Activated CD4-positive, alpha-beta T cell treated with anti-CD3 and anti-CD28 coated beads for 48 hours (primary cell): ENCODE measurements around the gene CACNG5.

Experiments used
- DNase-seq: peaks from one replicate; pipeline ENCODE4 v3.0.0-alpha.2; 2020

CACNG5 gene

DNA sequence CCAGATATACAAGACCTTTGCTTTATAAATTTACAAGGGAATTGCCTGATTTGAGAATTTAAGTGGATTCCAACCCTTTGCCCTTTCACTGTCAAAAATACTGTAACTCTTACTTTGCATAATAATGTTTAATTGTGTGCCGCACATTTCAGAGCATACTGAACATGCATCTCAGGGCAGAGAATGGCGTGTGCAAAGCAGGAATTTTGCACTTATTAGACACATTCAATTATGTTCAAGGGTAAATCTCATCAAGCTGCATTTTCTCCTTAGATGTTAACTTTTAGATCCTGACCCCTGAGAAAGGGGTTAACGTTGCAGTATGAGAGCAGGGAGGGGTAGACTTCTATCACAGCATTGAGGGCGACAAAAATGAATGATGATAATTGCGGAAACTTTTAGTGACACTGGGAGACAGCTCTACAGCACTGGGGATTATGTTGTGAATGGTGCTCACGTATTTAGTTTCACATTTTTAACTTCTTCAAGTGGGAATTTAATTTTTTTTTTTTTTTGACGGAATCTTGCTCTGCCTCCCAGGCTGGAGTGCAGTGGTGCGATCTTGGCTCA is 75.0 kb downstream of the CACNG5 start:
- no peak for DNase-seq

DNA sequence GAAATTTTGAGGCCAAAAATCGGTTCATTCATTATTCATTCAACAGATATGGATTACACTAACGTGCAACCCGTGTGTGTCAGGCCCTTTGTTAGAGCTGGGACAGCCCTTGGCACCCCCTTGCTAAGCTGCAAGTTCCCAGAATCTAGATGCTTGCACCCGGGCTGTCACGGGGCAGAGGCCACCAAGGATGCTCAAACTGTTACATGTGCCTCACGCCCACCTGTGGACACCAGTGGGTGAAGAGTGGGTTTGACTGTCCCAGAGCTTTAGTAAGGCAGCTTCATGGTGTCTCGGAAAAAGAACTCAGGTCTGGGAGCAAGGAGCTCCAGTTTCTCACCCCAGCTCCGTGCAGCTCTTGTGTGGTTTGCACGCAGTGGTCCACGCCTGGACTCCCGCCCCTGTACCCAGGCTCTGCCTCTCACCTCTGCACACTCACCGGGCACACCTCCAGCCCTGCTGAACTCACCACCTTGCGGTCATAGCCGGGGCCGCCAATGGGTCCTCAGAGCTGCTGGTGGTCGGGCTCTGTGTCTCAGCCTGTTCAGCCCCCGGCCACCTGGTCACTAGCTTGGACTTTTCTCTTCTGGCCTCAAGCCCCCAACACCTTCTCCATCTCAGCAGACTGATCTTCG is 75.9 kb downstream of the CACNG5 start:
- DNase-seq: no peak

DNA sequence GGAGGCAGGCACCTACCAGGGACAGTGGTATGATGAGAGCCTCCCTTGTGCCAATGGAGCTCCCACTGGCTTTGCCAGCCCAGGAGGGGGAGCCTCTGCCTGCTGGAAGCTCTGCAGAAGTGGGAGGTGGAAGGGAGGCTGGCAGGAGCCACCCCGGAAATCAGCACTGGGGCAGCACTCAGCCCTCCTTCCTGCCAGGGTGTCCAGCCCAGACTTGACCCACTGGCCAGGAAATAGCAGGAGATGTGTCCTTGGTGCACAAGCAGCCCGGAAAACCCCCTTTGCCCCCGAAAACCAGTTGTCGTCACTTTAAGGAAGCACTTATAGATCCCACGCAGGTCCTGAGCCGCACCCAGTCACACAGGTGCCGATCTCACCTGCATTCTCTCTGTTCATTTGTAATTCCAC is 80.3 kb downstream of the CACNG5 start:
- DNase-seq: no peak

DNA sequence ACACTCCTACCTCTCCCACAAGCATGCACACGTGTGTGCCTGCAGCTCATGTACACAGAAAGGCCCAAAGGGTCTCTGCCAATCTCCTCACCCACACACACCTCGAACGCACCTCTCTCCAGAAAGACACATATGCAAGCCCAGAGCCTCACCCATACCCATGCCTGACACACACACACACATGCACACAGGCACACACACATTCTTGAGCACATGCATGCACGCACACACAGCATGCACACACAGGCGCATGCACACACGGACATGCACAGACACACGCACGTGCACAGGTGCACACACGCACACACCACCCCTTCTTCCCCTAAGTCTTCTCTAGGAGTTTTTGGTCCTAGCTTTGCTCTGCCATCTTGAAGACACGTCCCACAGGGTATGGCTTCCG is 80.9 kb downstream of the CACNG5 start:
- DNase-seq: no peak

DNA sequence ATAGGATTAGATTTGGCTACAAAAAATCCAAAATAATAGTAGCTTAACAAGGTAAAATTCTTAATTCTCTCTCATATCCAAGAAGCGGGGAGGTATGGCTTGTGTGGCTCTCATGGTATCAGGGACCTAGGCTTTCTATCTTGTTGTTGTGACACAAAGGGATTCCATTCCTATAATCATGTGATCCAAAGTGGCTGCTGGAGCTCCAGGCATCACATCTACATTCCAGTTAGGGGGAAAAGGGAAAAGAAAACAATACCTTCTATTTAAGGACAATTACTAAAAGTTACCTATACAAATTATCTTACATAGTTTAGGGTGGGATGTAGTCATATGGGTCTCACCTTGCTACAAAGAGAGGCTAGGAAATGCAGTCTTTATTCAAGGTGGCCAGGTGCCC is 82.0 kb downstream of the CACNG5 start:
- no peak for DNase-seq

DNA sequence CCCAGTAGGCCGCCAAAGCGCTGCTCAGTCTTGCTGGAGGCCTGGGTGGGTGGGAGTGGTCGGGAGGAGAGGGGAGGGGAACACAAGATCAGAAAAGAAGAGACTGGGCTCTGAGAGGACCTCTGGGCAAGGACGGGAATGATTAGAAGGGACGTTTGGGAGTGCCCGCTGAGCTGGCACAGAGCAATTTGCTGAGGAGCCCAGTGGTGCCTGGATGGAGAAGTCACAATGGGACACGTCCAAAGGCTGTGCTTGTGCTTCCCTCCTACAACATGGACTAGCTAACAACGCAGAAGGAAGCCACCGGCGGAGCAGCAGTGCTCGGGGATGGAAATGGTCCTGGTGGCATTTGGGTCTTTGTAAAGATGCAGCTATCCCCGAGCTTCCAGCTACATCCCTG is 84.0 kb downstream of the CACNG5 start:
- DNase-seq: no peak

DNA sequence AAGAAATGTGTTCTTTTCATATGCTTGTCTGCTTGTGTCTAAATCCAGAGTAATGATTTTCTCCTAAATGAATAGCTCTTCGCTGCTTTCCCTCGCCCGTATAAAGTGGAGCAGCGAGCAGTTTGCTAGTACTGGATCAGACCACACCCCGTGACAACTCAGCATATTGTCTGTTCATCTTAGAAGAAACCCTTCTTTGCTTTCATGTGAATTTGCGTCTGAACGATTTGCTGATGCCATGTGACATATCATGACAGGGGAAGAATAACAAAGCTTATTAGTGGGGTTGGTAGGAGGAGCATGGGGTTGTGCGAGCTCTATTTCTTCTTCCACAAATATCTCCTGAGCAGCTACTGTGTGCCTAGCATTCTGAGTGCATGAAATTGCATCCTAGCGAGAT is 85.5 kb downstream of the CACNG5 start:
- DNase-seq: no peak

DNA sequence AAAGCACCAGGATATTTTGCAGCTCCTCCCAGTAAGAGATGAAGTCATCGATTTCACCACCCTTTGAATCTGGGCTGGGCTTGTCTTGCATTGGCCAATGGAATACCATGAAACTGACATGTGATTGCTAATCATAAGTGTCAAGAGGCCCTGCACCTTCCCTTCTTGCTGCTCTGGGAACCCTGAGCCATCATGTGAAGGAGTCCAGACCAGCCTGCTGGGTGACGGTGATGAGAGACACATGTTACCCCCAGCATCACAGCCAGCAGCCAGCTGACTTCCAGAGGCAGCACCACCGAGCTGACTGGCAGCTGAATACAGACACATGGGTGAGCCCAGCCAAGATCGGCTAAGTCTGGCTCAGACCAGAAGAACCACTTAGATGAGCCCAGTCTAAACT is 86.0 kb downstream of the CACNG5 start:
- no peak for DNase-seq

DNA sequence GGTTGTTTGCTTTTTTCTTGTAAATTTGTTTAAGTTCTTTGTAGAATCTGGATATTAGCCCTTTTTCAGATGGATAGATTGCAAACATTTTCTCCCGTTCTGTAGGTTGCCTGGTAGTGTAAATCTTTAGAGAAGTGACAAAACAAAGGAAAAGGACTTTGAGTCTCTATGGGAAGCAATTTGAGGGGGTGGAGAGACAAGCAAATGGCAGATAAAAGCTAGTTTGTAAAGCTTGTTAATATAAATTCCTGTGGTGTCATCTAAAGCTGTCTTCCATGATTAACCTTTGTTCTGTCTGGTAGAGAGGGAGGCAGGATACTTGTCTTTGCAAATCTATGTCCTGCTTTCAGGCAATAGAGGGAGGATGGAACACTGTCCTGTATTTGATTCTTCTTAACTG is 89.0 kb downstream of the CACNG5 start:
- DNase-seq: no peak

DNA sequence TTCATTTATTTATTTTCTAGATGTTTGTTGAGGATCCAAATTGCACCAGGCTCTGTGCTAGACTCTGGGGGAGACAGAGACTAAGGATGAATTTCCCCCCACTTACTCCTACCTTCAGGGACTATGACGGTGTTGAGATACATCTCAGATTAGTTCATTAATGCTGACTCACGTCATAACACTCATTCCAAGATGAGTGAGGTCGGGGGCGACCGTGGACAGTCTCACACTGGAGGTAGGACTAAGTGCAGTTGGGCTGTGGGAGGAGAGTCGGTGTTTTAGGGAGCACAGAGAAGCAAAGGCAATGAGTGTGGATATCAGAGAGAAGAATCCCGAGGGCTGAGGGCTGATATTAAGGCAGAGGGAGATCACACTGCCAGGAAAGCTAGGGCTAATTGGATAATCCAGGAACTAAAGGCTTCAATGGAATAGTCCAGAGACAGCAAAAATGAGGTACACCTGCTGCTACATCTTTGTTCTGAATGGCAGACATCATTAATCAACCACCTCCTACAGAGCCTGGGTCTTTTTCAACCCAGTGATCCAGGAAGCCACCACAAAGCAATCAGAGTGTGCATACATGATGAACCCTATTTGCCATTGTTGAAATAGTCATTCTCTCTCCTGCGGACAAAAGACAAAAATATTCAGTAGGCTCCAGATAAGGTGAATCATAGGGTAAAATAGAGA is 91.0 kb downstream of the CACNG5 start:
- no peak for DNase-seq

DNA sequence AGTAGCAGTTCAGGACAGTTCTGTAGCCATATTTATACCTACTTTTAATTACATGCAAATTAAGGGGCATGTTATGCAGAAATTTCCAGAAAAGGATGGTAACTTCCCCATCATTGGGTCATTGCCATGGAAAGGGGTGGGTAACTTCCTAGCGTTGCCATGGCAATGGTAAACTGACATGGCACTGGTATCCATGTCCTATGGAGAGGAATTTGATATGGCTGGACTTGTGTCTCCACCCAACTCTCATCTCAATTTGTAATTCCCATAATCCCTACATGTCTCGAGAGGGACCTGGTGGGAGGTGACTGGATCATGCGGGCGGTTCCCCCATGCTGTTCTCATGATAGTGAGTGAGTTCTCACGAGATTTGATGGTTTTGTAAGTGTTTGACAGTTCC is 94.0 kb downstream of the CACNG5 start:
- no peak for DNase-seq

DNA sequence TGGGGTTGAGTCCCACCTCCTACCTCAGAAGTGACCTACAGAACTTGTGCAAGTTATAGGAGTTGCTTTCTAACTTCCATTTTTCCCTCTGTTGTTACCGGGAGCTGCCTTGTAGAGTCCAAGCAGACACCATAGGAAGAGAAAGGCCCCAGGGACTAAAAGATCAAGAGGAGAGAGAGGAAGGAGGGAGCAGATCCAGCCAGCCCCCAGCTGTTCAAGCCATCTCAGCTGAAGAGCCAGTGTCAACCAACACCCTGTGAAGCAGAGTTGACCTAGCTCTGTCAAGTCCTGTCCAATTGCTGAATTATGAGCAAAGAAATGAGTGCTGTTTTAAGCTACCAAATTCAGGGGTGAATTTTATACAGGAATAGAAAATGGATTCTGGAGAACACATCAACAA is 94.7 kb downstream of the CACNG5 start:
- no peak for DNase-seq

DNA sequence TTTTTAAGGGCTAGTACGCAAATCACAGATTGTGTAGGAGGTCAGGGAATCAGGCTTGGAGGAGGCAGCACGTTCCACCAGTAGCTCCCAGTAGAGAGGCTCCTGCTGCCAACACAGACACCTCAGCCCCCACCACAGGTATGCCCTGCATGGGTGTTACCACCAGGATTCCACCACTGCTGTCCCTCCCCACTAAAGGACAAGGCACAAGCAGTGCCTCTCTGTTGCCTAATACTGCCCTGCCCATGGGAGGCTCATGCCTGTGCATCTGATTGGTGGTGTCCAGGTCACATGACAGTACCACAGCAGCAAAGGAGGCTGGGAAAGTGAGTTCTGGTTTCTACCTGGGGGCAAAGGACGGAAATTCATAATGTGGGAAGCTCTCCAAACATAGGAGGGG is 96.0 kb downstream of the CACNG5 start:
- DNase-seq: no peak

DNA sequence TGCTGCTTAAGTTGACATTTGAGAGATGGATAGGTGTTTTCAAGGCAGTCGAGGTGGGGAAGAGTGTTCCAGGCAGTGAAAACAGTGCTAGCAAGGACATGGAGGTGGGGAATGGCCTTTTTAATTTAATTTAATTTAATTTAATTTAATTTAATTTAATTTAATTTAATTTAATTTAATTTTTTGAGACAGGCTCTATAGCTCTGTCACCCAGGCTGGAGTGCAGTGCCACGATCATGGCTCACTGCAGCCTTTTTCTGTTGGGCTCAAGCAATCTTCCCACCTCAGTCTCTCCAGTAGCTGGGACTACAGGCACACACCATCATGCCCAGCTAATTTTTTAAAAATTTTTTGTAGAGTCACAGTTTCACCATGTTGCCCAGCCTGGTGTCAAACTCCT is 97.4 kb downstream of the CACNG5 start:
- no peak for DNase-seq

DNA sequence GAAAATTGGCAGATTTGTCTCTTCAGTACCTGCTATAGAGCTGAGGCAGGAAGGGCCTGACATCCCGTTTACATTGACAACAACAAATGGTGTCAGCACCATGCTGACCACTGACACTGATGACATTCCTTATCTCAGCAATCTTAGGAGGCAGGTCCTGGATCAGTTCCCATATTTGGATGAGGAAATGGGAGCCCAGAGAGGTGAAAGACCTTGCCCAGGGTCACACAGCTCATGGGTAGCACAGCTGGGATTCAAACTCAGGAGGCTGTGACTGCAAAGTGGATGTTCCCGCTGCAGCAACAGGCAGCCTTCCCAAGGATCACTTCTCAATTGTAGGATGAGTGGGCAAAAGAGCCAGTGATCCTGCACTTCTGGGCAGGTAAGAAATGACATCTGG is 99.1 kb downstream of the CACNG5 start:
- no peak for DNase-seq
